Right lobe of liver (tissue), 6 donors: Measurements from ENCODE around the gene UXS1. TPM values are rescaled to one million over a fixed set of nuclear protein-coding genes. Genes with fewer than 3 reads are reported as not detected.

Source experiments
- ATAC-seq, 4 donors: fragments of 200-7000 bp; cut with Tn5 transposase; one replicate each; pipeline ENCODE4 v1.9.1; 2020; ENCODE audit warnings: mild to moderate bottlenecking in 4 of 4, moderate library complexity in 4 of 4
- DNase-seq, 3 donors: peaks; one replicate each; pipeline ENCODE4 v3.0.0-alpha.2; 2020
- H3K27ac ChIP-seq, 3 donors: fragments of 200-600 bp; one replicate each; pipeline ENCODE4 v1.8.0; 2022
- H3K27me3 ChIP-seq, 2 donors: fragments of 200-600 bp; one replicate each; pipeline ENCODE4 v1.8.0; 2022
- H3K36me3 ChIP-seq, 4 donors: fragments of 200-600 bp; sonication (generic) in 1 of 4; one replicate each; pipeline versions ENCODE4 v1.5.1 to v1.8.0; 2017 to 2022; ENCODE audit warnings: control low read depth in 1 of 4
- H3K4me1 ChIP-seq, 4 donors: fragments of 200-600 bp; sonication (generic) in 1 of 4; one replicate each; pipeline versions ENCODE4 v1.5.1 to v1.8.0; 2017 to 2022; ENCODE audit warnings: control low read depth in 1 of 4
- H3K4me3 ChIP-seq, 3 donors: fragments of 200-600 bp; one replicate each; pipeline ENCODE4 v1.8.0; 2022
- H3K9me3 ChIP-seq, 4 donors: fragments of 200-600 bp; sonication (generic) in 1 of 4; one replicate each; pipeline versions ENCODE4 v1.5.1 to v1.8.0; 2017 to 2022; ENCODE audit warnings: control low read depth in 1 of 4
- CTCF ChIP-seq, 4 donors: fragments of 200-600 bp in 3 of 4; fragments of 450-650 bp in 1 of 4; IDR thresholded peaks; one replicate each; pipeline versions ENCODE4 v1.5.1 to v1.8.0; 2016 to 2022; ENCODE audit warnings: antibody characterized with exemption in 4 of 4, mild to moderate bottlenecking in 2 of 4
- POLR2A ChIP-seq: fragments of 450-650 bp; IDR thresholded peaks from one replicate; pipeline ENCODE4 v1.6.1; 2017; ENCODE audit warnings: antibody characterized with exemption, mild to moderate bottlenecking
- WGBS: methylation state at CpG from one replicate; pipeline ENCODE4 v1.1.6; 2018; ENCODE audit warnings: low coverage, low lambda C conversion rate; ENCODE audit not compliant: insufficient coverage; ENCODE audit errors: missing lambda C conversion rate; 5-methylcytosine and 5-hydroxymethylcytosine counted together
- intact Hi-C, 2 donors: fragments of 100-400 bp; cut with DNase I; formaldehyde crosslinking; loops; one replicate each; pipeline versions ENCODE4 v1.11.2 to v1.14.1; 2022
- total RNA-seq, 6 experiments: library from RNA; depleted of rRNA in 2 of 6; stranded (reverse); fragments of >200 nt in 2 of 6; fragmentation: NEBNext Ultra II Directional in 3 of 6; extraction: Animal tissue kit (Norgen Biotek cat#: 25700) in 3 of 6; gene quantifications; one replicate each; pipeline versions ENCODE4 v1.1.0 to v1.2.4, GENCODE V29; 2016 to 2023
- donor health status: DM: no; HTN: yes; CAD: no.
- donor health status: DM: no; HTN: no; CAD: no.
- donor health status: DM: no; HTN: no; CAD: no.
- donor health status: DM: no; HTN: yes; CAD: no.
- donor health status: DM: no; HTN: yes; CAD: no.

UXS1 gene
- total RNA-seq, 6 experiments from 2014 or later: 8.2 to 56.2 (median 14.0) TPM

DNA sequence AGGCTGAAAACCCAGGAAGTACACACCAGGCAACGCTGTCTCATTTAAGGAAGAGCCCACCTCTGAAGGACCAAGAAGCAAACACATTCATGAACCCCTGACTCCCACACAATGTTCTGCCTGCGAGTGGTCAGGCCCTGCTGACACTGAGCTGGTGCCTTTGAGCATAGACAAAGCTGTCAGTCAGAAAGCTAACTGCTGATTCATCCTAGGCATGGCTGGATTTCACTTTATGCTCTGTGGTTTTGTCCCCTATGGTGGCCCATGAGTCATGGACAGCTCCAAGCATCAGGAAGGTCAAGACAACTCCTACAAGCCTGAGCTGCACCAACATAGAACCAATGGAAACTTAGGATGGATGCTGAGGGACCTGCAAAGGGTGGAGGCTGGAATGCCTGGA, 78.9 kb downstream of the UXS1 start:
- Histone ChIP-seq H3K27ac (no peak overlapping the region), H3K9me3 (no peaks in the 10 kb centered on the region), H3K36me3 (no peaks in the 10 kb centered on the region), H3K4me1 (no peaks in the 10 kb centered on the region), H3K27me3 (no peaks in the 10 kb centered on the region), H3K4me3 (no peak overlapping the region)
- TF ChIP-seq POLR2A (no peak), CTCF (IDR thresholded peaks at IDR 0.05) (no peak)
- peak in 1 of 4 donors; percentile 36 for ATAC-seq
- 65% methylated on average over 2 of the region's 2 CpGs for WGBS
- intact Hi-C loops: no loop called here
- no peak for DNase-seq

GRCh38 chr2:106114166-106114565, 79.9 kb downstream of the UXS1 start:
- TF ChIP-seq POLR2A (no peak), CTCF (IDR thresholded peaks at IDR 0.05) (no peak)
- intact Hi-C loops: no loop called here
- H3K27me3 ChIP-seq: no peaks in the 10 kb centered on the region
- ATAC-seq (no peak), DNase-seq (no peak)
- no peak overlapping the region for H3K4me3 ChIP-seq
- H3K9me3 ChIP-seq: no peaks in the 10 kb centered on the region
- H3K36me3 ChIP-seq: no peaks in the 10 kb centered on the region
- H3K27ac ChIP-seq: no peak overlapping the region
- 91% methylated on average over 4 of the region's 4 CpGs for WGBS
- no peaks in the 10 kb centered on the region for H3K4me1 ChIP-seq

DNA sequence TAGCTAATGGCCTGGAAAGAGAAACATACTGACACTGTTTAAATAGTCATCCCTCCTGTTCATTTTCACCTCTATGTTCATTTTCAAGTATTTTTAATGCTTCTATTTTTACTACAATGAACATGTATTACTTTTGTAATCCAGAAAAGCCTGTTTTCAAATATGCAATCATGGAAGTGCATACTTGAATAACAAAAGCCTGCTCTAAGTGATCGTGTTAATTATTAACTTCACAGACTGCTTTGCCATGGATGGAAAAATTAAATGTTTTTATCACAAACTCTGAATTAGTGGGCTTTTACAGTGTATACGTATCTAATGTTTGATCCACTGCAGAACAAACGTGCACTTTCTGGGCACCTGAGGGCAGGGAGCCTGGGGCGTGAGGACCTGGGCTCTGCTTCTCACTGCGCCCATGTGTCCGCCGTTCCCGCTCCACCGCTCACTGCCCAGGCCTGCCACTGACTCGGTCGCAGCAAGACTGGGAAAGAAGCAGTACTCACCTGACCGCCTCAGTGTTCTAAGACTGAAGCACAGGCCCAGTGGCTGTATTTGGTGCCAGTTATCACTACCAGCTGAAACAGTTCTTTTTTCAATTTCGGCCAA, 80.6 kb downstream of the UXS1 start:
- no peaks in the 10 kb centered on the region for H3K36me3 ChIP-seq
- intact Hi-C loops: no loop called here
- DNase-seq: no peak
- no peaks in the 10 kb centered on the region for H3K4me1 ChIP-seq
- H3K4me3 ChIP-seq: no peak overlapping the region
- H3K27ac ChIP-seq: no peak overlapping the region
- no peaks in the 10 kb centered on the region for H3K27me3 ChIP-seq
- no peaks in the 10 kb centered on the region for H3K9me3 ChIP-seq
- TF ChIP-seq CTCF (IDR thresholded peaks at IDR 0.05): no peak
- no peak for TF ChIP-seq POLR2A
- ATAC-seq: peak in 2 of 4 donors; percentile 9 to 17
- WGBS: 93% methylated on average over 6 of the region's 13 CpGs

- TF ChIP-seq CTCF (IDR thresholded peaks at IDR 0.05) (no peak), POLR2A (no peak)
- WGBS: 100% methylated on average over 2 of the region's 14 CpGs
- Histone ChIP-seq H3K9me3 (no peaks in the 10 kb centered on the region), H3K27me3 (no peaks in the 10 kb centered on the region), H3K4me3 (no peak overlapping the region), H3K27ac (no peak overlapping the region), H3K4me1 (no peaks in the 10 kb centered on the region), H3K36me3 (no peaks in the 10 kb centered on the region)
- ATAC-seq (peak in 1 of 4 donors; percentile 12), DNase-seq (no peak)
- intact Hi-C loops: no loop called here
Measured at GRCh38 chr2:106111882-106112571, 82.1 kb downstream of the UXS1 start.
